ENCODE data around the gene RPRD2. TPM values are rescaled to one million over a fixed set of nuclear protein-coding genes. Genes with fewer than 3 reads are reported as not detected.
A peak's percentile ranks its signal among the peaks of the same experiment; 100 is the strongest.

Gene RPRD2
- total and polyA plus RNA-seq, 9 of the 15 experiments (the other 6 are each of a cell fraction or from before 2014, with no cell fraction given) = 1.5 to 21.6 (median 7.7) TPM

DNA sequence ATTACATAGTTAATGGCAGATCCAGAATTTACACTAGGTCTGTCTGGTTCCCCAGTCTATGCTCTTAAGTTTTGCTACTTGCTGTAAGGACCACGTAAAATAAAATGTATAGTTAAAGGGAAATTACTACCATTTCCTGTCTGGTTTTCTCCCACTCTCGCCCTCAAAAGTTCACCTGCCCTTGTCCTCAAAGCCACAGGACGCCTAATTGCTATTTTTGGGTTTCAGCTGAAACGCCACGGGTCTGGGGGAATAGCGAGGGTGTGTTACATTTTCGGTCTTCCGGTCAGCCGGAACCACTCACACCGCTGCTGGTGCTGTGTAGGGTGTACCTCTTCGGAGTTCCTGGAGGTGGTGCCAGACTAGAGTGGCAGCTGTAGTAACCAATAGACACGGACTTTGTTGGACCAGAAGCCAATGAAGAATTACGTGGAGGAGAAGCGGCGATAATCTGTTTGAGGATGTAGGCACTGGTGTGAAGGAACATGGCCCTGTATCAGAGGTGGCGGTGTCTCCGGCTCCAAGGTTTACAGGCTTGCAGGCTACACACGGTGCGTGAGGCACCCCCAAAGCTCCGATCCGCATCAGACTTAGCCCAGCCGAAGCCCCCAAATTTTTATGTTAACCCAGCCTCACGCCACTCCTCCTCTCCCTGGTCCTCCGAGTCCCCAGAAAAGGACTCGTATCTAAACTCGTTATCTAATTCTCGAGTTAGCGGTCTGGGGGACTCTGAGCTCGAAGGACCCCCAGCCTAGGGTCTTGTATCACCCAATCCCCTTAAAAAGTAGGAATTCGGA, 123.2 kb downstream of the RPRD2 start, which contains the start of gene TARS2 (continued):
- TF ChIP-seq, protein P1, sequence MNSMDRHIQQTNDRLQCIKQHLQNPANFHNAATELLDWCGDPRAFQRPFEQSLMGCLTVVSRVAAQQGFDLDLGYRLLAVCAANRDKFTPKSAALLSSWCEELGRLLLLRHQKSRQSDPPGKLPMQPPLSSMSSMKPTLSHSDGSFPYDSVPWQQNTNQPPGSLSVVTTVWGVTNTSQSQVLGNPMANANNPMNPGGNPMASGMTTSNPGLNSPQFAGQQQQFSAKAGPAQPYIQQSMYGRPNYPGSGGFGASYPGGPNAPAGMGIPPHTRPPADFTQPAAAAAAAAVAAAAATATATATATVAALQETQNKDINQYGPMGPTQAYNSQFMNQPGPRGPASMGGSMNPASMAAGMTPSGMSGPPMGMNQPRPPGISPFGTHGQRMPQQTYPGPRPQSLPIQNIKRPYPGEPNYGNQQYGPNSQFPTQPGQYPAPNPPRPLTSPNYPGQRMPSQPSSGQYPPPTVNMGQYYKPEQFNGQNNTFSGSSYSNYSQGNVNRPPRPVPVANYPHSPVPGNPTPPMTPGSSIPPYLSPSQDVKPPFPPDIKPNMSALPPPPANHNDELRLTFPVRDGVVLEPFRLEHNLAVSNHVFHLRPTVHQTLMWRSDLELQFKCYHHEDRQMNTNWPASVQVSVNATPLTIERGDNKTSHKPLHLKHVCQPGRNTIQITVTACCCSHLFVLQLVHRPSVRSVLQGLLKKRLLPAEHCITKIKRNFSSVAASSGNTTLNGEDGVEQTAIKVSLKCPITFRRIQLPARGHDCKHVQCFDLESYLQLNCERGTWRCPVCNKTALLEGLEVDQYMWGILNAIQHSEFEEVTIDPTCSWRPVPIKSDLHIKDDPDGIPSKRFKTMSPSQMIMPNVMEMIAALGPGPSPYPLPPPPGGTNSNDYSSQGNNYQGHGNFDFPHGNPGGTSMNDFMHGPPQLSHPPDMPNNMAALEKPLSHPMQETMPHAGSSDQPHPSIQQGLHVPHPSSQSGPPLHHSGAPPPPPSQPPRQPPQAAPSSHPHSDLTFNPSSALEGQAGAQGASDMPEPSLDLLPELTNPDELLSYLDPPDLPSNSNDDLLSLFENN (IDR thresholded peaks at IDR 0.05; ENCODE audit: low read depth in 2 of 2, low read length in 2 of 2) = 0 out of 4 replicates have a peak, but pooled peaks of 1 of the 2 experiments have one; percentile 42
- TF ChIP-seq VEZF1 (CRISPR knock-in tag; IDR thresholded peaks at IDR 0.05) (peak; percentile 81; the same call in 1 of the 2 replicates), SMAD1 (IDR thresholded peaks at IDR 0.05; ENCODE audit: low read depth, low read length, partially characterized antibody) (no peak), FOXM1 (IDR thresholded peaks at IDR 0.05; ENCODE audit: low read depth) (peak; percentile 71; the same call in 1 of the 2 replicates), FOXM1 (CRISPR knock-in tag; IDR thresholded peaks at IDR 0.05; ENCODE audit: low read depth) (no peak), ZBTB8A (IDR thresholded peaks at IDR 0.05; ENCODE audit: partially characterized antibody) (no peak), ZNF165 (CRISPR knock-in tag; IDR thresholded peaks at IDR 0.05; ENCODE audit: borderline replicate concordance) (no peak; the same call in 1 of the 2 replicates), RBM17 (IDR thresholded peaks at IDR 0.05; ENCODE audit: borderline replicate concordance, low read depth, low read length) (no peak), EWSR1 (IDR thresholded peaks at IDR 0.05; ENCODE audit: borderline replicate concordance, low read depth, partially characterized antibody) (no peak), ZNF75A (CRISPR knock-in tag; IDR thresholded peaks at IDR 0.05) (no peak), ZNF124 (CRISPR knock-in tag; IDR thresholded peaks at IDR 0.05) (no peak), SMAD3 (CRISPR knock-in tag; conservative IDR thresholded peaks at IDR 0.05) (no peak), PHF20 (IDR thresholded peaks at IDR 0.05; ENCODE audit: partially characterized antibody) (peak; percentile 98), SMC3 (conservative IDR thresholded peaks at IDR 0.05; ENCODE audit: insufficient read depth, low read depth, low read length) (no peak), HMG20B (CRISPR knock-in tag; IDR thresholded peaks at IDR 0.05) (no peak), SMARCC2 (IDR thresholded peaks at IDR 0.05; ENCODE audit: low read depth) (no peak), ZNF764 (CRISPR knock-in tag; IDR thresholded peaks at IDR 0.05; ENCODE audit: low read depth) (peak; percentile 76; the same call in 1 of the 2 replicates), CBX8 (IDR thresholded peaks at IDR 0.05; ENCODE audit: borderline replicate concordance, extremely low read depth, low read depth, low read length, poor library complexity, severe bottlenecking) (no peak), TAL1 (IDR thresholded peaks at IDR 0.05) (peak; percentile 22; the same call in 1 of the 2 replicates), SAP30 (IDR thresholded peaks at IDR 0.05; ENCODE audit: borderline replicate concordance, insufficient read depth, low read depth, low read length, poor library complexity, severe bottlenecking) (peak; percentile 38)
- TF ChIP-seq, protein P2, sequence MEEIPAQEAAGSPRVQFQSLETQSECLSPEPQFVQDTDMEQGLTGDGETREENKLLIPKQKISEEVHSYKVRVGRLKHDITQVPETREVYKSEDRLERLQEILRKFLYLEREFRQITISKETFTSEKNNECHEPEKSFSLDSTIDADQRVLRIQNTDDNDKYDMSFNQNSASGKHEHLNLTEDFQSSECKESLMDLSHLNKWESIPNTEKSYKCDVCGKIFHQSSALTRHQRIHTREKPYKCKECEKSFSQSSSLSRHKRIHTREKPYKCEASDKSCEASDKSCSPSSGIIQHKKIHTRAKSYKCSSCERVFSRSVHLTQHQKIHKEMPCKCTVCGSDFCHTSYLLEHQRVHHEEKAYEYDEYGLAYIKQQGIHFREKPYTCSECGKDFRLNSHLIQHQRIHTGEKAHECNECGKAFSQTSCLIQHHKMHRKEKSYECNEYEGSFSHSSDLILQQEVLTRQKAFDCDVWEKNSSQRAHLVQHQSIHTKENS (CRISPR knock-in tag; IDR thresholded peaks at IDR 0.05) = no peak
